HT-29 (cell line): Measurements from ENCODE around the gene ODF2L. TPM values are rescaled to one million over a fixed set of nuclear protein-coding genes. Genes with fewer than 3 reads are reported as not detected.

ENCODE experiments used
- DNase-seq: peaks from one replicate; pipeline ENCODE4 v3.0.0-alpha.2; 2015; ENCODE audit warnings: low spot score
- total RNA-seq: library from RNA; depleted of rRNA; stranded (reverse); fragments of >200 nt; shearing (Covaris generic); gene quantifications from 2 replicates; pipeline ENCODE4 v1.2.3, GENCODE V29; 2014; rRNA removed

Gene ODF2L, protein sequence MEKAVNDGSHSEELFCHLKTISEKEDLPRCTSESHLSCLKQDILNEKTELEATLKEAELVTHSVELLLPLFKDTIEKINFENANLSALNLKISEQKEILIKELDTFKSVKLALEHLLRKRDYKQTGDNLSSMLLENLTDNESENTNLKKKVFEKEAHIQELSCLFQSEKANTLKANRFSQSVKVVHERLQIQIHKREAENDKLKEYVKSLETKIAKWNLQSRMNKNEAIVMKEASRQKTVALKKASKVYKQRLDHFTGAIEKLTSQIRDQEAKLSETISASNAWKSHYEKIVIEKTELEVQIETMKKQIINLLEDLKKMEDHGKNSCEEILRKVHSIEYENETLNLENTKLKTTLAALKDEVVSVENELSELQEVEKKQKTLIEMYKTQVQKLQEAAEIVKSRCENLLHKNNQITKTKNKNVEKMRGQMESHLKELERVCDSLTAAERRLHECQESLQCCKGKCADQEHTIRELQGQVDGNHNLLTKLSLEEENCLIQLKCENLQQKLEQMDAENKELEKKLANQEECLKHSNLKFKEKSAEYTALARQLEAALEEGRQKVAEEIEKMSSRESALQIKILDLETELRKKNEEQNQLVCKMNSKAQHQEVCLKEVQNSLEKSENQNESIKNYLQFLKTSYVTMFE
- 6.2 and 9.7 TPM in 2 replicates for total RNA-seq

DNA sequence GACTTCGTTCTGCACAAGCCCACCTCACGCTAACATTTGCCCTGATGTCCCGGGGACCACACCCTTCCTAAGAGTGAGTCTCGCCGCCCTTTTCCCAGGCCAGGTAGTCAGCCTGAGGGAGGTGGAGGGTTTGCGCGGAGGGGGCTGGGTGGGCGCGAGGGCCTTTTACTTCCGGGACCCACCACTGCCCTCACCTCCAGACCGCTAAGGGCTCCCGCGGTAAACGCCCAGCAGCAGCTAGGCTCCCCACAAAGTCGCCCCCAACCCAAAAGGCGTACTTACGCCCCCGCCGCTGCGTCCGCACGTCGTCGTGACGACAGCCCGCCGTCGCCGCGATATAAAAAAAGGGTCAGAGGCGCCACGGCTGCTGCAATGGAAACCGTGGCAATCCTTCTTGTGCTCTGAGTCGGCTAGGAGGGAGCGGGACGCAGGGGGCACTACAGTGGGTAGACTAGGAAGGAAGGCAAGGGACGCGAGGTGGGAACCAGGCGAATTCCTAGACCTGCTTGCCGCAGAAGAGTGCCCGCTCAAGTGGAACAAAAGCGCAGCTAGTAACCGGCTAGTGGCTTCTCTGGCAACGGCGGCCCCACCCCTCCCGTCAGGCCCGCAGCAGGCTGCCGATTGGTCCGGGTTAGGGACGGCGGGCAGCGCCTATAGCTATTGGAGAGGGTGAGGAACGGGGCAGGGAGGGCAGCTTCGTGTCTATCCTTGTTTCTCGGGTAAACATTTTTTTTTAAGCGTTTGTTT lies at the start of gene ODF2L:
TSS of gene ODF2L (minus strand) at position 573 of the 747 bp plus-strand sequence. CDS start 9,296 bp downstream, outside the sequence.
- peak; percentile 84 for DNase-seq

DNA sequence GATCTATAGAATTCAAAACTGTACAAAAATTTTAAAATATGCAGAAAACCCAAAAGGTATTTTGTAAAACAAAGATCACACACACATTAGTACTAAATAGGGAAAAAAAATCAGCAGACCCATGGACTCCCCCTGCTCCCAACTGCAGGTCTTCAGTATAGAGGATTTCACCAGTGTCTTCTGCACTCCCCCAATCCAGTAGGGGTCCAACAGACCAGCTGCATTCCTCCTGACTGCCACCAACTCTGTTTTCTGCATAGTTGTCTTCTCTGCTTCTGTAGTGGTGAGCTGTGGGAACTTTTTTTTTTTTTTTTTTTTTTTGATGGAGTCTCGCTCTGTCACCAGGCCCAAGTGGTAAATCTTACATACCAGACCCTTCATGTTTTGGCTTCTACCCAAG lies 49.8 kb upstream of the ODF2L start:
- no peak for DNase-seq

DNA sequence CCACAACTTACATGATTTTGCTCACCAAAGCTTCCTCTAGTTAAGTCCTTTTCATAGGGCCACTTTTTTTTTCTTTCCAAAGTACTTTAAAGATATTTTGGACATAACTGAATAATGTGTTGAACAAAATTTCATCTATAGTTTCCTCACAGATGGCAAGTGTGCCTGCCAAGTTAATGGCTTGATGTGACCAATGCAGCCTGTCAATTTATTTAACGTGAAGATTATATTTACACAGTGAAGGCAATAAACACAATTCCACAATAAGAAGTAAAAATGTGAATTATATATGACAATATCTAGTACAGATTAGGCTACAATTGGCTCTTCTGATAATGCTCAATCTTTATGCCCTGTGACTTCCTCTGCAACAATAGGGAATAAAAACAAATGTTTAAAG lies 45.9 kb upstream of the ODF2L start:
- no peak for DNase-seq

DNA sequence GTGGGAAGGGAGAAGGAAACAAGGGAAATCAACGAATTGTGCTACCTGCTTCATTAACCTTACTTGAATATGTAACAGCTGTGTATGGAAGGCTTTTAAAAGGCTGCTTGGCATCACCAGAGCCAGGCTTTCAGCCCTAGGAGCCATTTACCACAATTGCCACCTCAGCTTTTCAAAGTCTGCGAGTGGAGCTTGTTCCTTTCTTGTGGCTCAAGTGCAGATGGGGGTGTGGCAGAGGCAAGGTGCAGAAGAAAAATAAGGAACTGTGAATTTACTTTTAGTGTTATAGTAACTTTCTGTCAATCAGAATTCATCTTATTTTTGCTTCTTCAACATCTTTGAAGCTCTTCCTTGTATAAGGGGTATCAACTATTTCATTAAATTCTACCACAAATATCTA lies 45.5 kb upstream of the ODF2L start:
- no peak for DNase-seq

DNA sequence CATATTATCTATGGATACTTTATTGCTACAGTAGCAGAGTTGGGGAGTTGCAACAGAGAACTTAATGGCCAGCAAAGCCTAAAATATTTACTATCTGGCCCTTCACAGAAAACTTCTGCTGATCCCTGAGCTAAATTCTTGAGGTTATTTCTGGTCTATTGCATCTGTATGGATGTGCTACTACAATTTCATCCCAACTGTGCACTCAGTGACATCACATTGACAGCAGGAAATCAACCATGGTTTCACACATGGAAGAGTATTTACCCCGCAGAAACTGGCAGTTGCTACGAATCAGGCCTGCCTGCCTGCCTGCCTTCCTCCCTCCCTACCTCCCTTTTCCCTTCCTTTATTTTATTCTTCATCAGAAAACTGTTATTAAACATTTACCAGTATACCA lies 39.9 kb upstream of the ODF2L start:
- DNase-seq = no peak

DNA sequence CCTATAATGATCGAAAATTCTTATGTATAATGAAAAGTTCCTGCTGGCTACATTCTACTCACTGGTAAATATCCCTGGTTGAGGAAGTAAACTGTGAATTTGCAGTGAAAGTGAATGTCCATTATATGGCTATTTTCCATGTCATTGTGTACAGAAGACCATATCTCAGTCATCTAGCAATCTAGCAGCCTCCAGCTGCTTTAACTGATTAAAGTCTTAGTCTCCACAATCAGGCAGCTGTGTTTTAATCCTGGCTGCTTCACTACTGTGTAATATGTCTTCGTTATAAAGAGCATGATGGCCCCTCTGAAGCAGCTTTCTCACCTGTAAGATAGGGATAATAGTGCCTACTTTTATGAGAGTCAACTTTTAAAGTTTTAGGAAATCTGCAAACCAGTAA lies 39.2 kb upstream of the ODF2L start:
- no peak for DNase-seq

DNA sequence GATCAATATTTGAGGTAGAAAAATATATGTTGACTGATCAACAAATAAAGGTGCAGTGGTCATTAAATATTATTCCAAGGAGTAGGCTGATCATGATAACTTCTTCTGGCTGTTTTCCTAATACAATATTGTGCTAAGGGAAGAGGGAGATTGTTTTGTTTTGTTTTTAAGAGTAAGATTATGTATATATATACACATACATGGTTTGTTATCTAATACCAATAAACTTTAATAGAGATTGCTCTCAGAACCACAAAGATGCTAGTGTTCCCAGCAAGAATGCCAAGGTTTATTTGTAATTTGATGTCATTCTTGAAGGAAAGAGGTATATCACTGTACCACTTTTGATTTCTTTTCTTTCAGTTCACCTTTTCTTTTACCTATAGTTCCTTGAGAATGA lies 37.9 kb upstream of the ODF2L start:
- no peak for DNase-seq

DNA sequence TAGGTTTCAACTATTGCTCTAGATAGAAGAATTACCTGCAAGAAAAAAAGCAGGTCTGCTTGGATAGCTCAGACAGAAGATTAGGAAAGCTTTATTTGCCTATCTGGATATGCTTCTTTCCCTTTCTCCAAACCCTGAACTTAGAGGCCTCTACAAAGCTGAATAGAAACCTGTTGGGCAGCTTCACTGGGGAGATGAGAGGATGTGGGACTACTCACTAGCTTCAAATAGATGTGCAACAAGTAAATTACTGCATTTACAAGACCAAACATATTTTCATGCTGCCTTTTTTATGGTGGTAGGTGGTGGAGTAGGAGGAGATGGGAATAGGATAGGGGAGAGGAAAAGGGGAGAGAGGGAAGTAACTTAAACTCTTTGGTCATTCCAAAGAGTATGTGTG lies 34.3 kb upstream of the ODF2L start:
- peak; percentile 47 for DNase-seq

DNA sequence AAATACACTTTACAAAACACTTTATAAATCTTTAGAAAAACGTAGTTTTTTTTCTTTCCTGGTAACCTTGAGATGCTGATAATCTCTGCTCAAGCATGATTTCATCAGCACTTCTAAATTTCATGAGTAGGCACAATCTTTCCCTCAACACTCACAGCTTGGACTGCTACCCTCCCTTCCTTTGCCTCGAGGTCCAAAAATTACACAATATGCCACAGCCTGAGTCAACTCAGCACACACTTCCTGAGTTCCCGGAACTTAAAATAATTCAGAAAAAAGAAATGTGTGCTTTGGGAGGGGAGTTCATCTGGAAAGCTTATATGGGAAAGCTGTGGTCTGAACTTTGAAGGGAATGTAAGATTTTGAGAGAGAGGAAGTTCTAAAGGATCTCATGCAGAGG lies 33.7 kb upstream of the ODF2L start:
- DNase-seq = peak; percentile 37

DNA sequence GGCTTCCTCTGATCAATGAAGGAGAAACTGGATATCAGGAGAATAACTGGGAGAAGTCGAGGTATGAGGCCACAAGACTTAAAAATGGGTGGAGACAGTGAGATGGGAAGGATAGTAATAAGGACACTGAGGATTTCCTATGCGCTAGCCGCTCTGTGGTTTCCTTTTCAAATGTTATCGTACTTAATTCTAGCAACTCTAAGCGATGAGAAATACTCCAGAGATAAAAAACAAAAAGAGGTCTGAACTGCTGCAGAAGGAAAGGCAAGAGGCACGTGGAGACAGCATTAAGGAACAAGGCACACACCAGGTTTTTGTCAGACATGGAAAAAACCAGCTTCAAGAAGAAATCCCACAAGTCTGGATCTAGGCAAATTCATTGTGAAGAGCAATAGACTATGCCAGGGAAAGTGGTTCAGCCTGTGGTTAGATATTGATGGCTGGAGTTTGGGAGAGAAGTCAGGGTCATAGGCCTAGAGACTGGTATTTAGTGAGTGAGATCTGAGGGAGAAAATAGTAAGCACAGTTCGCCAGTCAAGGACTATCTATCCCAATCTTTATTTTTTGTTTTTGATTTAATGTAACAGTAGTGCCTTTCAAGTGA lies 33.1 kb upstream of the ODF2L start:
- no peak for DNase-seq

DNA sequence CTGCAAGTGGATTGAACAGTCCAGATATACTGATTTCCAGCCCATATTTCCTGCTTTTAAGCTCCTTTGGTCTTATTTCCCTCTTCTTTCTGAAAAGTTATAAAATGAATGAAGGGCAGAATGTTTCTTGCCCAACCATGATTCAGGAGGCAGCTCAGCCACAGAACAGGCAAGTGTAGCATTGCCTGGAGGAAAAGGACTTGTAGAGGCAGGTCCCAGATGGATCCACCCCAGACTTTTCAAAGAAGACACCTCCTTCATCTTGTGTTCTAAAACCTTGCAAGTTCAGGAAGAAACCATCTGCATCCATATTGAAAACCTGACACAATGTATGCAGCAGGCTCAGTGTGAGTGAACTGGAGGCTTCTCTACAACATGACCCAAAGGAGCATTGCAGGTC lies 27.8 kb upstream of the ODF2L start, which contains the start of gene CLCA2:
TSS of gene CLCA2 (plus strand) at position 299 of the 400 bp plus-strand sequence. CDS start at position 376, 77 bp downstream.
- DNase-seq = no peak

DNA sequence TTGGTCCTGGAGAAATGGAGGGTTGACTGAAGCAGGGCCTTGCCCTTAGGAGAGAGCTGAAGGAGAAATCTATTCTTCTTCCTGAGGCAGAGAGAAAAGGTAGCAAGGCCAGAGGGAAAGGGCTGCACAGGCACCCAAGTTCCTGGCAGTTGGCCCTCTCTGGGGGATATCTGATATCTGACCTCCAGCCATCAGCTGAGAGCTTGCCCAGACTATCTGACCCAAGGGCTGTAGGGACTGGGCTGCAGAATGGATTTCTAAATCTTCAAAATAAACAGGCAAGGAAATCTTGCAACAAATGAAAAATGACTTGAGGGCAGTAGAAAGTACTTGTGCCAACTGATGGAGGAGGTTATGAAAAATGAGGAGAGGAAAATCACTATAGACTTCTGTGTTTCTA lies 27.4 kb upstream of the ODF2L start:
- DNase-seq = no peak

DNA sequence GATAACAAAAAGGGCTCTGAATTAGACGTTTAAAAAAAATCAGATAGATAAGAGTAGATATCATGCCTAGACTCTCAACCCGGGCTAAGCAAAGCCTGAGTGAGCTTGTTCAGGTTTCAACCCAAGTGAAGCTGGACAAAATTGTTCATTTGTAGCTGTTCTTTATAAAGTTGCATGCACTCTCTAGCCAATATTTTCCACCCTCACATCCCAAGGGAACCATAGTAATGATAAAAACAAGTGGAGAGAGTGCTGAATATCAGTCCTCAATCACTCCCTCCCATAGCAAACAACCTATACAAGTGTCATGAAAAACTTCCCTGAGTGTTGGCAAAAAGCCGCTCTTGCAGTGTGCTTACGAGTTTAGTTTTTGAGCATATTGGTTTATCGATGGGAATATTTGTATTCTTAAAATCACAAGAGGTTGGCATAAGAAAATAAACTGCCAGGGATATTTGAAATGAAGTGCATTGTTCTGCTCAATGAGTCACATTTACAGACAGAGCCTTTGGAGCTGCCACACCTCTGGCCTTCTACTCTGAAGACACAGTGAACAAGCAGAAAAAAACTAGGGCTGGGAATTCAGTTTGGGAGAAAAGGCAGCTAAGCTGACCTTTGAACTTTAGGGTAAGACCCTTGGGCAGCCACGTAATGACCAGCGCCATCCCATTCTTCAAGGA lies 25.6 kb upstream of the ODF2L start:
- no peak for DNase-seq

DNA sequence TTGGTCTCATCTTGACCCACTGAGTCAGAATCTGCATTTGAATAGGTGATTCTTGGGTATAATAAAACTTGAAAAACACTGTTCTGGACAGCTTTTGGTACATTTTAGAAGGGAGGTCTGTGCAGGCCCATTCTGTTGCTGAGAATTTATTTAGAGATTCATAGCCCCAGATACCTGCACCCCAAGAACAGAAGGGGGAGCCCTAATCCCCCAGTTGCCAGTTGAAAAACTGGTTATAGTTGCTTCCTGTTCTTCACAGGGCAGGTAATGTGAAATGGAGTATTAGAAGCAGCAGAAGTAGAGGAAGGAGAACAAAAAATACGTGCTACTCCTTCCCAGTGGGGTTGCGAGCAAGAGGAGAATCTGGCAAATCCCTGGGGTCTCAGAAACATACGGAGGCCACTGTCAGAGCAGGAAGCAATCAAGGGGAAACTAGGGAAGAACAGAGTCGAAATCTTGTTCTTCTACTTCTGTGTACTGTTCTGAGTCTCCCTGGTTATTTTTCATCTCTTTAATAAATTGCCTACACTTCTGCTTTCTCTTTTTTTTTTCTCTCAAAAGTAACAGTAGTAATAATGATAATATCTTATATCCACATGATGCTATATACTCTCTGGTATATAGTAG lies 23.3 kb upstream of the ODF2L start:
- DNase-seq = peak; percentile 81

DNA sequence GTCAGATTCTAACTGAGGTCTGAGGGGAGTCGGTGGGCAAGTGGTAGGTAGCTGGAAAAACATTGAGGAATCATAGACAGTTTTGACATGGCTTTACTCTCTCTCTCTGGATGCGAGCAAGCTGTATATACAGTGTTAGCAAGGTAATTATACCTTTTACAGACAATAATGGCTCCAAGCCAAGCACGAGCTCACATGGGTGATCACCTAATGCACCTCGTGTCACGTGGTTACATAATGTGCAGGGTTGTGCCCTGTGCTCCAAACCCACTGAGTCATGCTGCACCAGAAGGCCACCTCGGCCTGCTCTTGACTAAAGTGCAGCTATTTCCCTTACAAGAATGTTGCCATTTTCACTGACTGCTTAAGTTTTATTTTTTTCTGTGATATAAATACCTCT lies 20.2 kb upstream of the ODF2L start:
- DNase-seq = peak; percentile 33

DNA sequence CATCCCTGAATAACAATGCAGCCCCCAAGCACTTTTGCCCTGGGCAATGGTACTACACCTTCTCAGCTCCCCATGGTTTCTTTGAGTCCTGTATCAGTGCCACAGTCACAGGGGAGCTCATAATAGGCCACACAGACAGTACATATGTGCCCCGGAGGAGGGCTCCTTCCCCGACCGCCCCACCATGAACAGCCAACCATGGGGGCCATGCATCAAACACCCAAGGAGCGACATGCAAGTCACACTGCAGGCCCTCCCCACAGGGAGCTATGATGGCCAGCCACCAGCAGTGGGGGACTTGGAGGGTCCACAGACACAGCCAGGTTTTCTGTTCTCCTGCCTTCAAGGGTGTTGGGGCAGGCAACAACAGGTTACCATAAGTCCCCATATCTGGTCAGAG lies 14.8 kb upstream of the ODF2L start:
- DNase-seq = no peak

DNA sequence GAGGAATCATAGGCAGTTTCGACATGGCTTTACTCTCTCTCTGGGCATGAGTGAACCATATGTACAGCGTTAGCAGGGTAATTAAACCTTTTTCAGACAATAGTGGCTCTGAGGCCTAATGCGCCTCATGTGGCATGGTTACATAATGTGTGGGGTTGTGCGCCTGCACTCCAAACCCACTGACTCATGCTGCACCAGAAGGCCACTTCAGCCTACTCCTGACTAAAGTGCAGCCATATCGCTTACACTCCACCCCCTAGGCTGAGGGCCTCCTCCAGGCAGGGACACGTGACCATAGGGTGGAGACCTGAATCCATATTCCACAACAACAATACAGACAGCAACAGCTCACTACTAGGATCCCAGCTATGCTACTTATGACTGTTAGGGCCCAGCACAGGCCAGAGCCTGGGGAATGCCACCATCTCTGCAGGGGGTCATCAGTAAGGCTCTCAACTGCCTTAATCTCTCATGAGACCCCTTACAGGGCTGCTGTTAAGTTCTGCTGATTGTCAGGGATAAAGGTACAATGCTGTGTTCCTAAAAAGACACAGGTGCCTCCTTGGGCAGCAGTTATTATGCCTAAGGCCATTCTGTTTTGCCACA lies 13.4 kb upstream of the ODF2L start:
- DNase-seq = no peak

DNA sequence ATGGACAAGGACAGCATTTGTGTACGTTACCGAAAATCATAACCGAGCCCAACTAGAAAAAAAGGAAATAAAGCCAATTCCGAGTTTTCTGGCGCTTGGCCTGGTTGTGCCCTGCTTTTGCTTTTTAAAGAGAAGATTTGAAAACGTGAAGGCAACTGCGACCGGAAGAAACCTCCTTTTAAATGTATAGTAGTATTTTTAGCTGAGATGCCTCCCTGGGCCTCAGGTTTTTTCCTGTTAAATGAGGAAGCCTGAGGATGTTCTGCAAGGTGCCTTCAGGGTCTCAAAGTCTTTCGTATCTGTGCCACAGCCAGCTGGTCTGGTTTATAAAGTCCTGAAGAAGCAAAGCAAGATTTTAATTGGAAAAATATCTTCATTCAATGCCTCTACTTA lies 371 bp upstream of the ODF2L start:
- DNase-seq = no peak

DNA sequence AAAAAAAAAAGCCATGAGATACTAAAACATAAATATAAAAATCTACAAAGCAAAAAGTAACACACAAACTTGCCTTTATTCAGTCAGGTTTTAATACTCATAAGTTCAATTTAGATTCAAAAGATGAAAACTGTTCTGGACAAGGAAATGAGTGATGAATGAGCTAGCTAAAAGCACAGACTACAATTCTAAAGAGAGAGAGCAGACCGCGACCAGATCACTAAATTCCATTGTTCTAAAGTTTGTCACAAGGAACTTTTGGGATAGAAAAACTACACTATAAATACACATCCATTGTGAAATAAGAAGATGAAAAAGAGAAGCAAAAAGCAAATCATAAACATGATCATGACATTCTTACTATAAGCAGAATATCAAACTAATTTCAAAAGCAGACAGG lies 1.7 kb downstream of the ODF2L start:
- no peak for DNase-seq

DNA sequence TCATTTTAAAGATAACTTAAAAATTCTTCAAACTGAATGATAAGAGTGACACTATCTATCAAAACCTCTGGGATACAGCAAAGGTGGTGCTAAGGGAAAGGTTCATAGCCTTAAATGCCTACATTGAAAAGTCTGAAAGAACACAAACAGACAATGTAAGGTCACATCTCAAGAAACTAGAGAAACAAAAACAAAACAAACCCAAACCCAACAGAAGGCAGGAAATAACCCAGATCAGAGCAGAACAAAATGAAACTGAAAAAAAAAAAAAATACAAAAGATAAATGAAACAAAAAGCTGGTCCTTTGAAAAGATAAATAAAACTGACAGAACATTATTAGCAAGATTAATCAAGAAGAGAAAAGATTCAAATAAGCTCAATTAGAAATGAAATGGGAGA lies 6.8 kb downstream of the ODF2L start:
- DNase-seq = no peak

DNA sequence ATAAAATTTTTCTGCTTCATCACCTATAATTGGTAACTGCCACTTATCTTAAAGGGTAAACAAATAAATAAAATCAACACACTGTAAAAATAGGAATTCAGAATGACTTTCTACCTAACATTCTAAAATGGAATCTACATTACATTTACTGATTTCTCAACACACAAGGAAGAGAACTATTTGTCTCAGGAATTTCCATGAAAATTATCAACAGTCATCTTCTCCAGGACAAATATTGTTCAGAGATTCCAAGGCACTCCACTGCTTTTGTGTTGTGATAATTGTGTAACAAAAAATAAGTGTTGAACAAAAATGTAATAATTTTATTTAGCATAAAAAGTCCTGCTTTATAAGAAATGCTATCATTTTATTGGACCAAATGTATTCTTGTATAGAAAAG lies 7.3 kb downstream of the ODF2L start:
- DNase-seq = no peak
